Superior temporal gyrus (tissue), 1 donor: ENCODE data around the gene GALR1.
A peak's percentile ranks its signal among the peaks of the same experiment; 100 is the strongest.
"Not testable (repeated sequence)": the region's sequence is repeated elsewhere in the genome, so short reads cannot be mapped to it uniquely, and the experiment has no call there.

Experiments
- DNase-seq: peaks from one replicate; pipeline ENCODE4 v3.0.0-alpha.2; 2016; ENCODE audit errors: extremely low spot score

Gene GALR1

DNA sequence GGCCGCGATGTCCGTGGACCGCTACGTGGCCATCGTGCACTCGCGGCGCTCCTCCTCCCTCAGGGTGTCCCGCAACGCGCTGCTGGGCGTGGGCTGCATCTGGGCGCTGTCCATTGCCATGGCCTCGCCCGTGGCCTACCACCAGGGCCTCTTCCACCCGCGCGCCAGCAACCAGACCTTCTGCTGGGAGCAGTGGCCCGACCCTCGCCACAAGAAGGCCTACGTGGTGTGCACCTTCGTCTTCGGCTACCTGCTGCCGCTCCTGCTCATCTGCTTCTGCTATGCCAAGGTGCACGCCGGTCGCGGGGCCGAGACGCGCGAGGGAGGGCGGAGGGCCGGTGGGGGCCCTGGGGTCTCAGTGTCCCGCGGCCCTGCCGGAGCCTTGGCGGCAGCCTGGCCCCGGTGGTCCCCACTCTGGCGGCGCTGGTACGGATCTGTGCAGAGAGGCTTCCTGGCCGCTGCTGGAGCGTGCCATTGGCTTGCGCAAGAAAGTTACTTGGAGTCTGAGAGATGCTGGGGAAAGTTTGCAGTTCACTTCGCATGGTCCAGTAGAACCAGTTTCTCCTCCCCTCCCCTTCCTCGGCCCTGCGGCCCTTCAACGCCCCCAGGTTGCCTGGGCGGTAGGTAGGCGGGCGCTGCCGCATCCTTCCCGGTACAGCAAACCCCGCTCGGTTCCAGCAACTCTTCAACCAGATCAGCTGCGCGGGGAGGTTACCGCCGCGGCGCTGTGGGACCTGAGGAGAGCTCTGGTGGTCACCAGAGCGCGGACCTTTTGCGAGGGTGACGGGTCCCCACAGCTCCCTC lies 1.5 kb downstream of the GALR1 start:
- DNase-seq, result no peak

GRCh38 chr18:77251730-77252050 lies 2.0 kb downstream of the GALR1 start:
- no peak for DNase-seq

- DNase-seq, result no peak
Observed at GRCh38 chr18:77254711-77255405, 5.2 kb downstream of the GALR1 start.

GRCh38 chr18:77255426-77256105 lies 5.9 kb downstream of the GALR1 start:
- DNase-seq, result no peak

- no peak for DNase-seq
Observed at GRCh38 chr18:77262643-77263465, 13.2 kb downstream of the GALR1 start.

GRCh38 chr18:77263466-77263763 lies 13.8 kb downstream of the GALR1 start:
- no peak for DNase-seq

DNA sequence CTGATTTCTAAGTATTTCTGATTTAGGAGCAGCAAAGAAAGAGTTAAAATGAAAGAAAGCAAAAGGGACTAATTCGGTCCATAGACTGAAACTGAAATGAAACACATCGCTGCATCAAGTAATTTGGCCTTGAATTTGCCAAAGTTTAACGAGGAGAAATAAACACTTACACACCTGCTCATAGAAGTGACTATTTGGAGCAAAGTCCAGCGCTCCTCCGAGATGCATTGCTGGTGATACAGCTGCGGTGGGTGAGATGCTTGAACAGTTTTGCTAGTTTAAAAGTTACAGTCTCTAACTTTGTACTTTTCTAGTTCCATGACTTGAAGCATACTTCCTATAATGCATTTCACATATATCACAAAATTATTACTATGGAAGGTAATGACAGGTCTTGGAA lies 18.3 kb downstream of the GALR1 start:
- no peak for DNase-seq

DNA sequence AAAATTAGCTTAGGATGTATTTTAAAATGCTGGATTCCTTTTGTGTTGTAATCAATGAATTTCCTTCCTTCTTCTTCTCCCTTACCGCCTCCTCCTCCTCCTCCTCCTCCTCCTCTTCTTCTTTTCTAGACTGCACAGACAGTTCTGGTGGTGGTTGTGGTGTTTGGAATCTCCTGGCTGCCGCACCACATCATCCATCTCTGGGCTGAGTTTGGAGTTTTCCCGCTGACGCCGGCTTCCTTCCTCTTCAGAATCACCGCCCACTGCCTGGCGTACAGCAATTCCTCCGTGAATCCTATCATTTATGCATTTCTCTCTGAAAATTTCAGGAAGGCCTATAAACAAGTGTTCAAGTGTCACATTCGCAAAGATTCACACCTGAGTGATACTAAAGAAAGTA lies 18.8 kb downstream of the GALR1 start:
- DNase-seq, result no peak

- peak; percentile 15 for DNase-seq
Observed at GRCh38 chr18:77271576-77272481, 22.2 kb downstream of the GALR1 start.

DNA sequence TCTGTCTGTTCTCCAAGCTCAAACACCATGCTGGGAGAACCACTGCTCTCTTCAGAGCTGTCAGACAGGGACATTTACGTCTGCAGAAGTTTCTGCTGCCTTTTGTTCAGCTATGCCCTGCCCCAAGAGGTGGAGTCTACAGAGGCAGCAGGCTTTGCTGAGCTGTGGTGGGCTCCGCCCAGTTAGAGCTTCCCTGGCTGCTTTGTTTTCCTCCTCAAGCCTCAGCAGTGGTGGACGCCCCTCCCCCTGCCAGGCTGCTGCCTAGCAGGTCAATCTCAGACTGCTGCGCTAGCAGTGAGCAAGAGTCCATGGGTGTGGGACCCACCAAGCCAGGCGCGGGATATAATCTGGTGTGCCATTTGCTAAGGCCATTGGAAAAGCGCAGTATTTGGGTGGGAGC lies 41.2 kb downstream of the GALR1 start:
- DNase-seq, result not testable (repeated sequence)

DNA sequence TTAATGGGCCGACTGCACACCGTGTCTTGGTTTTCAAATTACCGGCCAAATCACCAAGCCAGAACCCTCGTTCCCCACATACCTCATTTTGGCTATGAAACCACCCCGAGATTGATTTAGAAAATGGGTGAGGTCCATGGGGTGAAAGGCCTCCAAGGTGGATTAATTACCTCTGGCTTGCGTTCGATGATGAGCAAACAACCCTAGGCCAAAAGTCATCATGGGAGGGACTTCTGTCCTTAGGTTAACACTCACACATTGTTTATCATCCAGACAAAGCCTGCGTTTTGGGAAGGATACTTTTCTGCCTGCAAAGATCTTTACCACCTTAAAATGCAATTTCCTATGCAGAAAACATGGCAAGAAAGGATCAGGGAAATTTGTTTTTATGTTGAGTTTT lies 48.5 kb downstream of the GALR1 start:
- no peak for DNase-seq

DNA sequence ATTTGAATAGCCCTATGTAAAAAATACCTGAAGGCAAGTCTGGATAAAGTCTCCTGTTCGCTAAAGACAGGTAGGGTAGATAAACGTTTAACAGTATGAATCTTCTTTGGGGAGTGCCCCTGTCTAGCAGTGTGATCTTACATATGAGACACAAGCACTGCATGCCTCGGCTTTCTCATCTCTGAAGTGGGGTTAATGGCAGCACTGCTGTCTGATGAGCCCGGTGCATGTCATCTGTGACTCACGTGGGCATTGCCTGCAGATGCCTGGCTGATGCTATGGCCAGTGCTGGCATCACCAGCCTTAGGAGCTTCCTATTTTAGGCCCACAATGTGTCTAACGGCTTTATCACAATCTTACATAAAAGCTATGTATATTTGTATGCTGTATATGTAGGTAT lies 50.1 kb downstream of the GALR1 start:
- DNase-seq, result no peak

DNA sequence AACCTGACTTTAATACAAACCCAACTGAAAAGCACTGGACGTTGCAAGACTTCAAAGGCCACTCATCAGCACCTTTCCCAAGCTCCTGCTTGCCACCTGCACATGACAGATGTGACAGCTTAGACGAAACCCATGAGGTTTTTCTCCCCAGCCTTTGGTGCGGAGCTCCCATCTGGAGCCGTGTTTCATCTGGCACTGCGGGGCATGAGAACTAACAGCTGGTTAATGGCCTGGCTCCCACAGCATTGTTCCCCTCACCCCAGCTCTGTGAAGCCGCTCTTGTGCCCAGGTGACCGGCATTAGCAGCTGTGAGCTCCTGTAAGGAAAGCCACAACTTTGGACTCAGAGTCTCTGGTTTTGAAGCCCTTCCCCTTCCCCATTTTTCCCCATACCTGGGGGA lies 50.9 kb downstream of the GALR1 start:
- DNase-seq, result no peak

DNA sequence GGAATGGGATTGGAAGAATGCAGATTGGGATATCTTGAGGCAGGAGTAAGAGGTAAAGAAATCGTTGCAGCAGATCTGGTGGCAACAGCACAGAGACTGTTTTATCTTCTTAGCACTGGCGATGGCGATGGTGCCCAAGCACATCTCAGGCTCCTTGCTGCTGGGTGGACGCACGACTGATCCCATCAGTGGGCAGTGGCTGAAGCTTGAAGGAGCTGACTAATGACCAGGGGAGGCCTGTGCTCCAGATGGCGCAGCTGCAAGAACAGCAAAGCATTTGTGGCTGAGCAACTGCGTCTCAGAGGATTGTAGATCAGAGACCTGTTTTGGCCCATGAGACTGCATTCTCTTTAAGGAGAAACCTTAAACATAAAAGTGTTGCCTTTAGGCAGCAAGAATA lies 54.6 kb downstream of the GALR1 start:
- no peak for DNase-seq

DNA sequence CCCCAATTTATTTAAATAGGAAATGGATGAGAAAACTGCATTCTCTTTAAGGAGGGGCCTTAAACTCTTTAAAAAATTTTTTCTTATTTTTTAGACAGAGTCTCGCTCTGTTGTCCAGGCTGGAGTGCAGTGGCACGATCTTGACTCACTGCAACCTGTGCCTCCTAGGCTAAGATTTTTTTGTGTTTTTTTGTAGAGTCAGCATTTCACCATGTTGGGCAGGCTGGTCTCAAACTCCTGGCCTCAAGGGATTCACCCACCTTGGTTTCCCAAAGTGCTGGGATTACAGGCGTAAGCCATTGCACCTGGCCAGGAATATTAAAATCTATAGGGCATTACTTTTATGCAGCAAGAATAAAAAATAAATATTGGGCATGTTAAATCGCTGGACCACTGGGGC lies 56.0 kb downstream of the GALR1 start:
- no peak for DNase-seq

- DNase-seq, result no peak
Observed at GRCh38 chr18:77308216-77308615, 58.6 kb downstream of the GALR1 start.

DNA sequence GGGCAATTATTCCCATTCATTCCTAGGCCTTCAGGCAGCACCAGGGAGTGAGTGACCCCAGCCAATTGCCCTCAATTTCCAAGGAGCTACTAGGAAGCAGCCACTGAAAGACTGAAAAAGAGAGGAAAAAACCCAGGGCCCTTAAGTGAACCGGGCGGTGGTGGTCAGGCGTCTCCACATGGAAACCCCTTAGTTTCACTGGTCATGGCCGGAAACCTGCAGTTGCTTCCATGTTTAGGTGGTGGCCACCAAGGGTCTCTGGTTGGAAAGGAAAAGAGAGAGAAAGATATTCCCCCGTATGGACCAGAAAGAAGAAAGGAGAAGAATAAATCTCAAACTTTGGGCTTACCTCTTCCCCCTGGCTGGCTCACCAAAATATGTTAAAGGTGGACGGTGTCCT lies 64.9 kb downstream of the GALR1 start:
- no peak for DNase-seq

- no peak for DNase-seq
Observed at GRCh38 chr18:77314952-77315351, 65.3 kb downstream of the GALR1 start.

GRCh38 chr18:77316008-77316407 lies 66.4 kb downstream of the GALR1 start:
- DNase-seq, result no peak

- no peak for DNase-seq
Observed at GRCh38 chr18:77316641-77317040, 67.0 kb downstream of the GALR1 start.

DNA sequence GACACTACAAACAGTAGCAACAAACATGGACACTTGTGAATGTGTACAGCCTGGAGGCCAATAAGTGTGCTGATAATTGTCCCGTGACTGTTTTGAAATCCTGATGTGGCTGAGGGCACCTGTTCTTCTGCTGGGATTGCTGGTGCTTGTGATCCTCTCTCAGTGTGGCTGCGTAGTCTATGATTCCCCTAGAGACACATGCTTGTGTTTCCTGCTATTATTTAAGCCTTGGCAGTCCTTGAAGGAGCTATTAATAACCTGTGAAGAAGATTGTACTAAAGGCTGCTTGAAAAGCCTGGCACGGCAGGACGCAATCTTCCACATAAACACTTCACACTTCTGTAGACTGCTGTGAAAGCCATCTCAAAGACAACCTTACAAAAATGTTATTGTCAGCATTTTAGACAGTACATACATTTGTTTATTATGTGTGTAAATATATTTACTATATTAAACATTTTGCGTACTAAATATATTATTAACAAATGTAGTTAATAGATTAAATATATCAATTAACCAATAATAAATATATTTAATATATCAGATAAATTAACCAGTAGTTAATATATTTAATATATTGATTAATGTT lies 71.4 kb downstream of the GALR1 start:
- peak; percentile 23 for DNase-seq
